Left hindlimb (tissue), 1 donor: ENCODE results near the gene RHBDD3.
A peak's percentile ranks its signal among the peaks of the same experiment; 100 is the strongest.
"Not testable (repeated sequence)": the region's sequence is repeated elsewhere in the genome, so short reads cannot be mapped to it uniquely, and the experiment has no call there.

ENCODE experiments used
- DNase-seq: peaks from one replicate; pipeline ENCODE4 v3.0.0-alpha.2; 2018

RHBDD3 gene

GRCh38 chr22:29245626-29246385 lies 22.0 kb downstream of the RHBDD3 start:
- DNase-seq = peak; percentile 74

- no peak for DNase-seq
Measured at GRCh38 chr22:29244785-29245625, 22.8 kb downstream of the RHBDD3 start.

GRCh38 chr22:29243874-29244446 lies 23.8 kb downstream of the RHBDD3 start:
- no peak for DNase-seq

GRCh38 chr22:29240481-29240880 lies 27.3 kb downstream of the RHBDD3 start:
- DNase-seq = not testable (repeated sequence)

GRCh38 chr22:29233277-29233877 lies 34.4 kb downstream of the RHBDD3 start:
- no peak for DNase-seq

GRCh38 chr22:29231971-29232959 lies 35.5 kb downstream of the RHBDD3 start:
- DNase-seq = no peak

GRCh38 chr22:29230972-29231875 lies 36.6 kb downstream of the RHBDD3 start:
- no peak for DNase-seq

- no peak for DNase-seq
Measured at GRCh38 chr22:29226351-29226981, 41.3 kb downstream of the RHBDD3 start.

- peak; percentile 72 for DNase-seq
Measured at GRCh38 chr22:29225422-29226090, 42.2 kb downstream of the RHBDD3 start.

- no peak for DNase-seq
Measured at GRCh38 chr22:29224859-29225410, 42.8 kb downstream of the RHBDD3 start.

GRCh38 chr22:29224121-29224858 lies 43.5 kb downstream of the RHBDD3 start:
- DNase-seq = peak; percentile 83

- no peak for DNase-seq
Measured at GRCh38 chr22:29219881-29220670, 47.7 kb downstream of the RHBDD3 start.

- not testable (repeated sequence) for DNase-seq
Measured at GRCh38 chr22:29219409-29219782, 48.4 kb downstream of the RHBDD3 start.

- no peak for DNase-seq
Measured at GRCh38 chr22:29218758-29219408, 48.9 kb downstream of the RHBDD3 start.

- DNase-seq = no peak
Measured at GRCh38 chr22:29217827-29218757, 49.7 kb downstream of the RHBDD3 start.
